ENCODE results near the gene CXCL1. TPM values are rescaled to one million over a fixed set of nuclear protein-coding genes. Genes with fewer than 3 reads are reported as not detected.

Gene CXCL1
- total RNA-seq, 1 donor from 2014 or later = 0.52 TPM

GRCh38 chr4:73871511-73872310, 2.5 kb downstream of the CXCL1 start:
- Histone ChIP-seq H3K36me3 (ENCODE audit: control insufficient read depth in 3 of 3, insufficient read depth in 3 of 3, low read length in 3 of 3) (no peaks in the 10 kb centered on the region), H3K27ac (ENCODE audit: low read depth, low read length) (no peak overlapping the region)

GRCh38 chr4:73872316-73873108, 3.3 kb downstream of the CXCL1 start:
- no peak overlapping the region for H3K27ac ChIP-seq (ENCODE audit: low read depth, low read length)
- peaks cover 2 to 21% (median 9%) of the 10 kb centered on the region in 3 donors for H3K27me3 ChIP-seq (ENCODE audit: control insufficient read depth in 3 of 3, insufficient read depth in 3 of 3, low read length in 3 of 3)
- no peaks in the 10 kb centered on the region for H3K36me3 ChIP-seq (ENCODE audit: control insufficient read depth in 3 of 3, insufficient read depth in 3 of 3, low read length in 3 of 3)
- H3K9ac ChIP-seq (ENCODE audit: low read depth in 1 of 3, low read length in 3 of 3) = no peak overlapping the region
- no peaks in the 10 kb centered on the region for H3K9me3 ChIP-seq (ENCODE audit: control insufficient read depth in 3 of 3, low read length in 3 of 3)
- peaks cover 0 to 9% (median 0%) of the 10 kb centered on the region in 3 donors for H3K4me1 ChIP-seq (ENCODE audit: control insufficient read depth in 3 of 3, insufficient read depth in 3 of 3, low read length in 3 of 3)
- H3K4me3 ChIP-seq (ENCODE audit: low read length in 3 of 3) = no peak overlapping the region

More at GRCh38 chr4:73871511-73872310, 2.5 kb downstream of the CXCL1 start:
- no peaks in the 10 kb centered on the region for H3K9me3 ChIP-seq (ENCODE audit: control insufficient read depth in 3 of 3, low read length in 3 of 3)
- H3K4me1 ChIP-seq (ENCODE audit: control insufficient read depth in 3 of 3, insufficient read depth in 3 of 3, low read length in 3 of 3) = peaks cover 0 to 9% (median 0%) of the 10 kb centered on the region in 3 donors
- no peak overlapping the region for H3K4me3 ChIP-seq (ENCODE audit: low read length in 3 of 3)
- H3K9ac ChIP-seq (ENCODE audit: low read depth in 1 of 3, low read length in 3 of 3) = no peak overlapping the region
- peaks cover 2 to 21% (median 9%) of the 10 kb centered on the region in 3 donors for H3K27me3 ChIP-seq (ENCODE audit: control insufficient read depth in 3 of 3, insufficient read depth in 3 of 3, low read length in 3 of 3)

- Histone ChIP-seq H3K4me1 (ENCODE audit: control insufficient read depth in 3 of 3, insufficient read depth in 3 of 3, low read length in 3 of 3) (peaks cover 0 to 4% (median 0%) of the 10 kb centered on the region in 3 donors), H3K36me3 (ENCODE audit: control insufficient read depth in 3 of 3, insufficient read depth in 3 of 3, low read length in 3 of 3) (no peaks in the 10 kb centered on the region), H3K9ac (ENCODE audit: low read depth in 1 of 3, low read length in 3 of 3) (no peak overlapping the region), H3K9me3 (ENCODE audit: control insufficient read depth in 3 of 3, low read length in 3 of 3) (no peaks in the 10 kb centered on the region), H3K27me3 (ENCODE audit: control insufficient read depth in 3 of 3, insufficient read depth in 3 of 3, low read length in 3 of 3) (peaks cover 0 to 10% (median 6%) of the 10 kb centered on the region in 3 donors), H3K4me3 (ENCODE audit: low read length in 3 of 3) (no peak overlapping the region), H3K27ac (ENCODE audit: low read depth, low read length) (no peak overlapping the region)
These were observed 5.2 kb downstream of the CXCL1 start for GRCh38 chr4:73874386-73874785.

- no peaks in the 10 kb centered on the region for H3K36me3 ChIP-seq (ENCODE audit: control insufficient read depth in 3 of 3, insufficient read depth in 3 of 3, low read length in 3 of 3)
- no peaks in the 10 kb centered on the region for H3K4me1 ChIP-seq (ENCODE audit: control insufficient read depth in 3 of 3, insufficient read depth in 3 of 3, low read length in 3 of 3)
- no peak overlapping the region for H3K27ac ChIP-seq (ENCODE audit: low read depth, low read length)
- no peaks in the 10 kb centered on the region for H3K9me3 ChIP-seq (ENCODE audit: control insufficient read depth in 3 of 3, low read length in 3 of 3)
- peaks cover 0 to under 1% (median under 1%) of the 10 kb centered on the region in 3 donors for H3K27me3 ChIP-seq (ENCODE audit: control insufficient read depth in 3 of 3, insufficient read depth in 3 of 3, low read length in 3 of 3)
- H3K9ac ChIP-seq (ENCODE audit: low read depth in 1 of 3, low read length in 3 of 3) = no peak overlapping the region
- no peak overlapping the region for H3K4me3 ChIP-seq (ENCODE audit: low read length in 3 of 3)
These were observed 6.2 kb downstream of the CXCL1 start for GRCh38 chr4:73875401-73875800.

- Histone ChIP-seq H3K9ac (ENCODE audit: low read depth in 1 of 3, low read length in 3 of 3) (no peak overlapping the region), H3K27me3 (ENCODE audit: control insufficient read depth in 3 of 3, insufficient read depth in 3 of 3, low read length in 3 of 3) (no peaks in the 10 kb centered on the region), H3K9me3 (ENCODE audit: control insufficient read depth in 3 of 3, low read length in 3 of 3) (no peaks in the 10 kb centered on the region), H3K4me1 (ENCODE audit: control insufficient read depth in 3 of 3, insufficient read depth in 3 of 3, low read length in 3 of 3) (no peaks in the 10 kb centered on the region), H3K27ac (ENCODE audit: low read depth, low read length) (no peak overlapping the region), H3K36me3 (ENCODE audit: control insufficient read depth in 3 of 3, insufficient read depth in 3 of 3, low read length in 3 of 3) (no peaks in the 10 kb centered on the region), H3K4me3 (ENCODE audit: low read length in 3 of 3) (no peak overlapping the region)
These were observed 14.1 kb downstream of the CXCL1 start for GRCh38 chr4:73883306-73883705.

- H3K4me3 ChIP-seq (ENCODE audit: low read length in 3 of 3) = no peak overlapping the region
- H3K27ac ChIP-seq (ENCODE audit: low read depth, low read length) = no peak overlapping the region
- no peaks in the 10 kb centered on the region for H3K27me3 ChIP-seq (ENCODE audit: control insufficient read depth in 3 of 3, insufficient read depth in 3 of 3, low read length in 3 of 3)
- H3K9ac ChIP-seq (ENCODE audit: low read depth in 1 of 3, low read length in 3 of 3) = no peak overlapping the region
- H3K4me1 ChIP-seq (ENCODE audit: control insufficient read depth in 3 of 3, insufficient read depth in 3 of 3, low read length in 3 of 3) = no peaks in the 10 kb centered on the region
- no peaks in the 10 kb centered on the region for H3K36me3 ChIP-seq (ENCODE audit: control insufficient read depth in 3 of 3, insufficient read depth in 3 of 3, low read length in 3 of 3)
- H3K9me3 ChIP-seq (ENCODE audit: control insufficient read depth in 3 of 3, low read length in 3 of 3) = no peaks in the 10 kb centered on the region
These were observed 16.5 kb downstream of the CXCL1 start for GRCh38 chr4:73885574-73886267.

GRCh38 chr4:73891326-73891725, 22.1 kb downstream of the CXCL1 start:
- Histone ChIP-seq H3K36me3 (ENCODE audit: control insufficient read depth in 3 of 3, insufficient read depth in 3 of 3, low read length in 3 of 3) (no peaks in the 10 kb centered on the region), H3K27ac (ENCODE audit: low read depth, low read length) (no peak overlapping the region), H3K27me3 (ENCODE audit: control insufficient read depth in 3 of 3, insufficient read depth in 3 of 3, low read length in 3 of 3) (no peaks in the 10 kb centered on the region), H3K4me3 (ENCODE audit: low read length in 3 of 3) (no peak overlapping the region), H3K4me1 (ENCODE audit: control insufficient read depth in 3 of 3, insufficient read depth in 3 of 3, low read length in 3 of 3) (no peaks in the 10 kb centered on the region), H3K9me3 (ENCODE audit: control insufficient read depth in 3 of 3, low read length in 3 of 3) (no peaks in the 10 kb centered on the region), H3K9ac (ENCODE audit: low read depth in 1 of 3, low read length in 3 of 3) (no peak overlapping the region)

GRCh38 chr4:73891739-73892405, 22.7 kb downstream of the CXCL1 start:
- Histone ChIP-seq H3K9me3 (ENCODE audit: control insufficient read depth in 3 of 3, low read length in 3 of 3) (no peaks in the 10 kb centered on the region), H3K27ac (ENCODE audit: low read depth, low read length) (no peak overlapping the region), H3K36me3 (ENCODE audit: control insufficient read depth in 3 of 3, insufficient read depth in 3 of 3, low read length in 3 of 3) (no peaks in the 10 kb centered on the region)

GRCh38 chr4:73892966-73893365, 23.8 kb downstream of the CXCL1 start:
- Histone ChIP-seq H3K27me3 (ENCODE audit: control insufficient read depth in 3 of 3, insufficient read depth in 3 of 3, low read length in 3 of 3) (no peaks in the 10 kb centered on the region), H3K36me3 (ENCODE audit: control insufficient read depth in 3 of 3, insufficient read depth in 3 of 3, low read length in 3 of 3) (no peaks in the 10 kb centered on the region), H3K9ac (ENCODE audit: low read depth in 1 of 3, low read length in 3 of 3) (no peak overlapping the region), H3K4me3 (ENCODE audit: low read length in 3 of 3) (no peak overlapping the region), H3K27ac (ENCODE audit: low read depth, low read length) (no peak overlapping the region), H3K4me1 (ENCODE audit: control insufficient read depth in 3 of 3, insufficient read depth in 3 of 3, low read length in 3 of 3) (no peaks in the 10 kb centered on the region), H3K9me3 (ENCODE audit: control insufficient read depth in 3 of 3, low read length in 3 of 3) (no peaks in the 10 kb centered on the region)

More at GRCh38 chr4:73891739-73892405, 22.7 kb downstream of the CXCL1 start:
- no peak overlapping the region for H3K4me3 ChIP-seq (ENCODE audit: low read length in 3 of 3)
- no peaks in the 10 kb centered on the region for H3K4me1 ChIP-seq (ENCODE audit: control insufficient read depth in 3 of 3, insufficient read depth in 3 of 3, low read length in 3 of 3)
- H3K27me3 ChIP-seq (ENCODE audit: control insufficient read depth in 3 of 3, insufficient read depth in 3 of 3, low read length in 3 of 3) = no peaks in the 10 kb centered on the region
- H3K9ac ChIP-seq (ENCODE audit: low read depth in 1 of 3, low read length in 3 of 3) = no peak overlapping the region

Measured in skeletal muscle tissue (tissue), 4 donors.